Measurements from ENCODE around the gene NDUFA8. TPM values are rescaled to one million over a fixed set of nuclear protein-coding genes. Genes with fewer than 3 reads are reported as not detected.

Gene NDUFA8
- total and polyA plus RNA-seq, 2 donors (not counting 1 experiment from before 2014, with no cell fraction given), result 26.6 to 90.2 TPM

DNA sequence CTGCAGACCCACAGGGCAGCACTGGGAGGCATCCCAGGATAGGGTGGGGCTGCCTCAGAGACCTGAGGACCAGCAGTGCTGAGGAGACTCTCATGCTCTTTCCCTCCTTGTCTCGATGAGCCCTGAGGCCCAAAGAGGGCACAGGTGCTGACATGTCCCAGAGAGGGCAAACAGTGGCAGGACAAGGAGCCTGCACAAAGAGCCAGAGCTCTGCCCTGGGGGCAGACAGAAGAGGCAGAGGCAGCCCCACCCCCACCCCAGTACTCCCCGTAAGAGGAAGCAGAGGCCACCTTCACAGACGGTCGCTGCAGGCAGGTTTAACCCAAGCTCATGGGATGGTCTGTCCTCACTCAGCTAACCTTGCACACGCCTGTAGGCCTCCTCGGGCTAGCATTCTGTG lies 37.1 kb downstream of the NDUFA8 start:
- no peaks in the 10 kb centered on the region for H3K9me3 ChIP-seq (ENCODE audit: control insufficient read depth, insufficient read depth, low read depth, low read length)
- DNase-seq (ENCODE audit: low read depth in 2 of 2), result no peak
- H3K27me3 ChIP-seq (ENCODE audit: control insufficient read depth, insufficient read depth, low read length), result no peaks in the 10 kb centered on the region
- H4K20me1 ChIP-seq (ENCODE audit: control insufficient read depth, extremely low read depth, insufficient read depth, low read length), result no peaks in the 10 kb centered on the region
- no peak overlapping the region for H3K9ac ChIP-seq (ENCODE audit: insufficient read depth, low read length)
- no peaks in the 10 kb centered on the region for H3K36me3 ChIP-seq (ENCODE audit: control insufficient read depth, insufficient read depth, low read length)
- H2AFZ ChIP-seq (ENCODE audit: low read length), result no peak overlapping the region
- no peak for TF ChIP-seq EZH2 (IDR thresholded peaks at IDR 0.05; ENCODE audit: low read length, missing control alignments)
- TF ChIP-seq, protein P1, sequence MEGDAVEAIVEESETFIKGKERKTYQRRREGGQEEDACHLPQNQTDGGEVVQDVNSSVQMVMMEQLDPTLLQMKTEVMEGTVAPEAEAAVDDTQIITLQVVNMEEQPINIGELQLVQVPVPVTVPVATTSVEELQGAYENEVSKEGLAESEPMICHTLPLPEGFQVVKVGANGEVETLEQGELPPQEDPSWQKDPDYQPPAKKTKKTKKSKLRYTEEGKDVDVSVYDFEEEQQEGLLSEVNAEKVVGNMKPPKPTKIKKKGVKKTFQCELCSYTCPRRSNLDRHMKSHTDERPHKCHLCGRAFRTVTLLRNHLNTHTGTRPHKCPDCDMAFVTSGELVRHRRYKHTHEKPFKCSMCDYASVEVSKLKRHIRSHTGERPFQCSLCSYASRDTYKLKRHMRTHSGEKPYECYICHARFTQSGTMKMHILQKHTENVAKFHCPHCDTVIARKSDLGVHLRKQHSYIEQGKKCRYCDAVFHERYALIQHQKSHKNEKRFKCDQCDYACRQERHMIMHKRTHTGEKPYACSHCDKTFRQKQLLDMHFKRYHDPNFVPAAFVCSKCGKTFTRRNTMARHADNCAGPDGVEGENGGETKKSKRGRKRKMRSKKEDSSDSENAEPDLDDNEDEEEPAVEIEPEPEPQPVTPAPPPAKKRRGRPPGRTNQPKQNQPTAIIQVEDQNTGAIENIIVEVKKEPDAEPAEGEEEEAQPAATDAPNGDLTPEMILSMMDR (conservative IDR thresholded peaks at IDR 0.05 in 1 of 2, IDR thresholded peaks at IDR 0.05 in 1 of 2; ENCODE audit: low read depth in 1 of 2, low read length in 2 of 2), result no peak
- no peaks in the 10 kb centered on the region for H3K79me2 ChIP-seq (ENCODE audit: control insufficient read depth, insufficient read depth, low read length)
- no peak overlapping the region for H3K4me2 ChIP-seq (ENCODE audit: extremely low read depth, insufficient read depth, low read length)
- no peak overlapping the region for H3K4me3 ChIP-seq (replicated peaks in 1 of 4; ENCODE audit: control extremely low read depth in 1 of 4, insufficient read depth in 1 of 4, low read depth in 3 of 4, low read length in 4 of 4)
- H3K27ac ChIP-seq (ENCODE audit: insufficient read depth, low read length), result no peak overlapping the region
- peaks cover 10% of the 10 kb centered on the region for H3K4me1 ChIP-seq (ENCODE audit: control insufficient read depth, extremely low read depth, insufficient read depth, low read length)

DNA sequence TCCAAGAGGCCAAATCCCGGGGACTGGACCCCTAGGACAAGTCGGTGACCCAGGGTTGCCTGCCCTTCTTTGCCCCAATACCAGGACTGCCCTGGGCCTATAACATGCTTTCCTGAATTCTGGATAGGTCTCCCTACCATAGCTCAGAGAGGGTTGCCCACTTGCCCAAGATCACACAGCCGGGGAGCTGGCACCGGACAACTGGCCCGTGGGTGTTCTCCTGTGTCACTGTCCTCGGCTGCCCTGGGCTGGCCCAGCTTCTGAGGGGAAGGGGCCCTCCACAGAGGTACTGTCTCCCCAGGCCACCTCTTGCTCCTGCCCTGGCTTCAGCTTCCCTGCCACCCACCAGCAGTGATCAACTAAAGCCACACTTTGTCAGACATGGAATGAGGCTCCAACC lies 37.6 kb downstream of the NDUFA8 start:
- H2AFZ ChIP-seq (ENCODE audit: low read length), result no peak overlapping the region

GRCh38 chr9:122121391-122121790 lies 38.2 kb downstream of the NDUFA8 start:
- no peak overlapping the region for H3K4me2 ChIP-seq (ENCODE audit: extremely low read depth, insufficient read depth, low read length)
- H4K20me1 ChIP-seq (ENCODE audit: control insufficient read depth, extremely low read depth, insufficient read depth, low read length), result no peaks in the 10 kb centered on the region
- no peaks in the 10 kb centered on the region for H3K79me2 ChIP-seq (ENCODE audit: control insufficient read depth, insufficient read depth, low read length)
- H3K27me3 ChIP-seq (ENCODE audit: control insufficient read depth, insufficient read depth, low read length), result no peaks in the 10 kb centered on the region
- TF ChIP-seq, protein P1 (conservative IDR thresholded peaks at IDR 0.05 in 1 of 2, IDR thresholded peaks at IDR 0.05 in 1 of 2; ENCODE audit: low read depth in 1 of 2, low read length in 2 of 2), result no peak
- TF ChIP-seq EZH2 (IDR thresholded peaks at IDR 0.05; ENCODE audit: low read length, missing control alignments), result no peak
- no peak overlapping the region for H2AFZ ChIP-seq (ENCODE audit: low read length)
- no peak for DNase-seq (ENCODE audit: low read depth in 2 of 2)
- no peak overlapping the region for H3K4me3 ChIP-seq (replicated peaks in 1 of 4; ENCODE audit: control extremely low read depth in 1 of 4, insufficient read depth in 1 of 4, low read depth in 3 of 4, low read length in 4 of 4)
- H3K4me1 ChIP-seq (ENCODE audit: control insufficient read depth, extremely low read depth, insufficient read depth, low read length), result peaks cover 9% of the 10 kb centered on the region
- no peak overlapping the region for H3K27ac ChIP-seq (ENCODE audit: insufficient read depth, low read length)
- H3K36me3 ChIP-seq (ENCODE audit: control insufficient read depth, insufficient read depth, low read length), result no peaks in the 10 kb centered on the region
- no peak overlapping the region for H3K9ac ChIP-seq (ENCODE audit: insufficient read depth, low read length)
- no peaks in the 10 kb centered on the region for H3K9me3 ChIP-seq (ENCODE audit: control insufficient read depth, insufficient read depth, low read depth, low read length)

More for the DNA sequence above, 37.6 kb downstream of the NDUFA8 start:
- Histone ChIP-seq H3K9me3 (ENCODE audit: control insufficient read depth, insufficient read depth, low read depth, low read length) (no peaks in the 10 kb centered on the region), H3K4me2 (ENCODE audit: extremely low read depth, insufficient read depth, low read length) (no peak overlapping the region), H3K27me3 (ENCODE audit: control insufficient read depth, insufficient read depth, low read length) (no peaks in the 10 kb centered on the region), H3K9ac (ENCODE audit: insufficient read depth, low read length) (no peak overlapping the region), H4K20me1 (ENCODE audit: control insufficient read depth, extremely low read depth, insufficient read depth, low read length) (no peaks in the 10 kb centered on the region), H3K36me3 (ENCODE audit: control insufficient read depth, insufficient read depth, low read length) (no peaks in the 10 kb centered on the region), H3K79me2 (ENCODE audit: control insufficient read depth, insufficient read depth, low read length) (no peaks in the 10 kb centered on the region), H3K4me3 (replicated peaks in 1 of 4; ENCODE audit: control extremely low read depth in 1 of 4, insufficient read depth in 1 of 4, low read depth in 3 of 4, low read length in 4 of 4) (no peak overlapping the region), H3K27ac (ENCODE audit: insufficient read depth, low read length) (no peak overlapping the region), H3K4me1 (ENCODE audit: control insufficient read depth, extremely low read depth, insufficient read depth, low read length) (peaks cover 10% of the 10 kb centered on the region)
- TF ChIP-seq, protein P1 (conservative IDR thresholded peaks at IDR 0.05 in 1 of 2, IDR thresholded peaks at IDR 0.05 in 1 of 2; ENCODE audit: low read depth in 1 of 2, low read length in 2 of 2), result no peak
- TF ChIP-seq EZH2 (IDR thresholded peaks at IDR 0.05; ENCODE audit: low read length, missing control alignments), result no peak
- DNase-seq (ENCODE audit: low read depth in 2 of 2), result no peak

Measured in fibroblast of lung (primary cell).